ENCODE measurements around the gene YAF2.

- TF ChIP-seq CTCF (IDR thresholded peaks at IDR 0.05), result no peak
- no peak for TF ChIP-seq POLR2A (IDR thresholded peaks at IDR 0.05)
Observed at GRCh38 chr12:42182394-42182793, 55.7 kb downstream of the YAF2 start.
